Keratinocyte (primary cell): ENCODE results near the gene GRAMD1B.

Experiments
- EZH2 ChIP-seq: IDR thresholded peaks from one replicate; pipeline ENCODE4 v1.6.1; 2012; ENCODE audit warnings: inconsistent platforms, mild to moderate bottlenecking, low read length, moderate library complexity
- TF ChIP-seq, protein P1 (sequence below), 3 experiments: IDR thresholded peaks in 1 of 3; conservative IDR thresholded peaks in 1 of 3; optimal IDR thresholded peaks in 1 of 3; 2 replicates in 2 of 3; 3 replicates in 1 of 3; pipeline versions ENCODE3 to v1.5.1; 2011; ENCODE audit warnings: low read length in 3 of 3, mild to moderate bottlenecking in 3 of 3, moderate library complexity in 2 of 3, control low read depth in 1 of 3, inconsistent platforms in 1 of 3; ENCODE audit not compliant: insufficient read depth in 2 of 3; ENCODE audit errors: extremely low read depth in 1 of 3

DNA sequence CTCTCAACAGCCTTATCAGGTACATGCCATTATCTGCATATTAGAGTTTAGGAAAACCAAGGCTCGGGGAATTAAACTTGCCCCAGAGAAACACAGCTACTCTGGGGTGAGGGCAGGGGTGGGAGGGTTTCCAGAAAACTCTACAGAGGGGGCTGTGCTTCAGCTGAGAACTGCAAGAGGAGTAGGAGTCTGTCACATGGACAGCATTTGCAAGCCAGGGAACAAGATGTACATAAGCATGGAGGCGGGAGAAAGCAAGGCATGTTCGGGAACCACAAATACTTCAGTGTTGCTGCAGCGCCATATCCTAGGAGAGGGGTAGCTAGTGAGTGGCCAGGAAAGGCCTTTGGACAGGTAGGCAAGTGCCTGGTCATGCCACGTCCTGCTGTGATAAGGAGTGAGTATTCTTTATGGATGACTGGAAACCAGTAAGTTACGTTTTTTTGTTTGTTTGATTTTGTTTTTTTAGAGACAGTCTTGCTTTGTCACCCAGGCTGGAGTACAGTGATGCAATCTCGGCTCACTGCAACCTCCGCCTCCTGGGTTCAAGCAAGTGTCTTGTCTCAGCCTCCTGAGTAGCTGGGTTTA, 57.2 kb downstream of the GRAMD1B start:
- TF ChIP-seq, protein P1, sequence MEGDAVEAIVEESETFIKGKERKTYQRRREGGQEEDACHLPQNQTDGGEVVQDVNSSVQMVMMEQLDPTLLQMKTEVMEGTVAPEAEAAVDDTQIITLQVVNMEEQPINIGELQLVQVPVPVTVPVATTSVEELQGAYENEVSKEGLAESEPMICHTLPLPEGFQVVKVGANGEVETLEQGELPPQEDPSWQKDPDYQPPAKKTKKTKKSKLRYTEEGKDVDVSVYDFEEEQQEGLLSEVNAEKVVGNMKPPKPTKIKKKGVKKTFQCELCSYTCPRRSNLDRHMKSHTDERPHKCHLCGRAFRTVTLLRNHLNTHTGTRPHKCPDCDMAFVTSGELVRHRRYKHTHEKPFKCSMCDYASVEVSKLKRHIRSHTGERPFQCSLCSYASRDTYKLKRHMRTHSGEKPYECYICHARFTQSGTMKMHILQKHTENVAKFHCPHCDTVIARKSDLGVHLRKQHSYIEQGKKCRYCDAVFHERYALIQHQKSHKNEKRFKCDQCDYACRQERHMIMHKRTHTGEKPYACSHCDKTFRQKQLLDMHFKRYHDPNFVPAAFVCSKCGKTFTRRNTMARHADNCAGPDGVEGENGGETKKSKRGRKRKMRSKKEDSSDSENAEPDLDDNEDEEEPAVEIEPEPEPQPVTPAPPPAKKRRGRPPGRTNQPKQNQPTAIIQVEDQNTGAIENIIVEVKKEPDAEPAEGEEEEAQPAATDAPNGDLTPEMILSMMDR (optimal IDR thresholded peaks at IDR 0.05 in 1 of 3, IDR thresholded peaks at IDR 0.05 in 1 of 3, conservative IDR thresholded peaks at IDR 0.05 in 1 of 3; ENCODE audit: extremely low read depth in 1 of 3, insufficient read depth in 2 of 3, low read length in 3 of 3), result no peak
- TF ChIP-seq EZH2, result no peak
